ENCODE data around the gene MPHOSPH9. TPM values are rescaled to one million over a fixed set of nuclear protein-coding genes. Genes with fewer than 3 reads are reported as not detected.

MPHOSPH9 gene
- total RNA-seq, 1 experiment from 2014 or later: 60.5 TPM

DNA sequence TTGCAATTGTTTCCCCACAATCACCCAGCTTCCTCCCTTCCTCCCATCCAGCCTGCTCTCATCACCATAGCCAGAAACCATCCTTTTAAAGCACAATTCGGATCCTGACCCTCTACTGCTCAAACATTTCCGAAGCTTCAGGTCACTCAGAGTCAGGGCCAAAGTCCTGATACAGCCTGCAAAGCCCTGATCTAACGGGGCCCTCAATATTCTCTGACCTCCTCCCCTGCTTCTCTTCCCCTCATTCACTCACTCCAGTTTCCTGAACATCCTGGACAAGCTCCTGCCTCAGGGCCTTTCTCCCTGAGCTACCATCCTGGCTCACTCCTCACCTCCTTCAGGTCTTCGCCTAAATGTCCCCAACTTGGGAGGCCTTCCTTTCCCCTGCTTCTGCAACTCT is 128.1 kb downstream of the MPHOSPH9 start:
- Histone ChIP-seq H4K20me1 (ENCODE audit: control insufficient read depth, insufficient read depth, insufficient read length) (no peaks in the 10 kb centered on the region), H3K79me2 (ENCODE audit: insufficient read depth, low read length) (no peaks in the 10 kb centered on the region), H3K23ac (ENCODE audit: insufficient read length, low read depth, low read length) (no peak overlapping the region), H4K91ac (ENCODE audit: insufficient read length, low read depth, low read length) (no peak overlapping the region), H2BK5ac (ENCODE audit: insufficient read length, low read length) (no peak overlapping the region), H3K4me2 (ENCODE audit: insufficient read depth, insufficient read length, low read length) (no peak overlapping the region), H3T11ph (ENCODE audit: low read length) (no peak overlapping the region), H2BK120ac (ENCODE audit: low read depth, low read length, poor library complexity, severe bottlenecking) (no peak overlapping the region), H3K79me1 (ENCODE audit: insufficient read depth, low read depth, low read length, poor library complexity, severe bottlenecking) (no peaks in the 10 kb centered on the region), H4K5ac (ENCODE audit: insufficient read length, low read depth, low read length) (no peak overlapping the region), H3K23me2 (ENCODE audit: insufficient read length, low read depth, low read length, poor library complexity, severe bottlenecking) (no peaks in the 10 kb centered on the region), H3K27ac (ENCODE audit: insufficient read length, low read depth, low read length) (no peak overlapping the region), H3K9me3 (ENCODE audit: control insufficient read depth, low read depth, low read length) (no peaks in the 10 kb centered on the region), H3K4me1 (ENCODE audit: insufficient read depth, low read length) (peaks cover 18% of the 10 kb centered on the region; the same call in 1 of the 2 replicates), H3K56ac (ENCODE audit: insufficient read length, low read depth, low read length) (no peak overlapping the region), H2BK20ac (ENCODE audit: low read depth, low read length, poor library complexity, severe bottlenecking) (no peak overlapping the region), H2AFZ (ENCODE audit: low read length) (no peak overlapping the region), H3K18ac (ENCODE audit: insufficient read length, low read depth, low read length) (no peak overlapping the region), H3K27me3 (ENCODE audit: insufficient read depth, low read length) (no peaks in the 10 kb centered on the region), H2AK5ac (ENCODE audit: insufficient read length, low read length) (no peak overlapping the region), H4K8ac (replicated peaks; ENCODE audit: insufficient read length, low read depth, low read length) (no peak overlapping the region), H3K14ac (ENCODE audit: insufficient read depth, low read length) (no peak overlapping the region), H2BK12ac (ENCODE audit: insufficient read length, low read depth, low read length) (no peak overlapping the region), H3K9ac (ENCODE audit: extremely low read depth, insufficient read length, low read length) (no peak overlapping the region), H3K4ac (ENCODE audit: low read depth, low read length) (no peak overlapping the region), H2BK15ac (ENCODE audit: low read depth, low read length) (no peak overlapping the region)
- DNase-seq: no peak
- H3K27ac Mint-ChIP-seq: peak overlapping the region in 2 of 3 experiments; percentile 2 to 5; a peak in 3 of 7 replicates
- no peaks in the 10 kb centered on the region for H3K9me3 Mint-ChIP-seq
- H3K27me3 Mint-ChIP-seq (ENCODE audit: low read depth): peaks cover 17% of the 10 kb centered on the region
- peaks cover 59 to 61% of the 10 kb centered on the region in 2 experiments for H3K4me1 Mint-ChIP-seq
- no CpG with 5 or more reads among the region's 4 CpGs for WGBS (ENCODE audit: extremely low coverage, insufficient read length, low lambda C conversion rate)
- TF ChIP-seq, protein P1, sequence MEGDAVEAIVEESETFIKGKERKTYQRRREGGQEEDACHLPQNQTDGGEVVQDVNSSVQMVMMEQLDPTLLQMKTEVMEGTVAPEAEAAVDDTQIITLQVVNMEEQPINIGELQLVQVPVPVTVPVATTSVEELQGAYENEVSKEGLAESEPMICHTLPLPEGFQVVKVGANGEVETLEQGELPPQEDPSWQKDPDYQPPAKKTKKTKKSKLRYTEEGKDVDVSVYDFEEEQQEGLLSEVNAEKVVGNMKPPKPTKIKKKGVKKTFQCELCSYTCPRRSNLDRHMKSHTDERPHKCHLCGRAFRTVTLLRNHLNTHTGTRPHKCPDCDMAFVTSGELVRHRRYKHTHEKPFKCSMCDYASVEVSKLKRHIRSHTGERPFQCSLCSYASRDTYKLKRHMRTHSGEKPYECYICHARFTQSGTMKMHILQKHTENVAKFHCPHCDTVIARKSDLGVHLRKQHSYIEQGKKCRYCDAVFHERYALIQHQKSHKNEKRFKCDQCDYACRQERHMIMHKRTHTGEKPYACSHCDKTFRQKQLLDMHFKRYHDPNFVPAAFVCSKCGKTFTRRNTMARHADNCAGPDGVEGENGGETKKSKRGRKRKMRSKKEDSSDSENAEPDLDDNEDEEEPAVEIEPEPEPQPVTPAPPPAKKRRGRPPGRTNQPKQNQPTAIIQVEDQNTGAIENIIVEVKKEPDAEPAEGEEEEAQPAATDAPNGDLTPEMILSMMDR (conservative IDR thresholded peaks at IDR 0.05): no peak
- H3K36me3 Mint-ChIP-seq (ENCODE audit: insufficient read depth in 1 of 3, low read depth in 3 of 3): no peaks in the 10 kb centered on the region; a peak in 1 of 7 replicates
- peak overlapping the region in 1 of 2 experiments; percentile 1; a peak in 2 of 5 replicates for H3K4me3 Mint-ChIP-seq

Other genes with a start within 250 kb of the MPHOSPH9 start
- gene PITPNM2, start 82.1 kb downstream of the MPHOSPH9 start, total RNA-seq (2021): 1.2 and 1.8 TPM in 2 replicates
- gene MTRFR, start 295 bp upstream of the MPHOSPH9 start, total RNA-seq (2021): 13.0 and 14.8 TPM in 2 replicates
- 209 TPM in 2 replicates for gene CDK2AP1, start 38.7 kb upstream of the MPHOSPH9 start, total RNA-seq (2021)
- gene SBNO1, start 131.7 kb upstream of the MPHOSPH9 start, total RNA-seq (2021): 46.0 and 47.5 TPM in 2 replicates
- gene KMT5A, start 151.0 kb upstream of the MPHOSPH9 start, total RNA-seq (2021): 21.7 and 23.8 TPM in 2 replicates
- gene RILPL2, start 203.5 kb upstream of the MPHOSPH9 start, total RNA-seq (2021): 1.3 and 1.4 TPM in 2 replicates
- gene SNRNP35, start 225.0 kb upstream of the MPHOSPH9 start, total RNA-seq (2021): 16.3 and 16.5 TPM in 2 replicates